Body of pancreas (tissue), 4 donors: ENCODE measurements around the gene SELENOO. TPM values are rescaled to one million over a fixed set of nuclear protein-coding genes. Genes with fewer than 3 reads are reported as not detected.

Experiments used
- ATAC-seq: fragments of 150-250 bp; one replicate; pipeline ENCODE4 v1.9.1; 2016
- DNase-seq, 4 donors: peaks; one replicate each; pipeline ENCODE4 v3.0.0-alpha.2; 2019
- H3K27ac ChIP-seq, 4 donors: fragments of 200-600 bp; sonication (generic); 1 replicate in 3 of 4; 2 replicates in 1 of 4; pipeline versions ENCODE4 v1.5.1 to v1.6.1; 2016 to 2019; ENCODE audit warnings: mild to moderate bottlenecking in 1 of 4, mixed read lengths in 1 of 4, moderate library complexity in 1 of 4
- H3K27me3 ChIP-seq, 2 donors: fragments of 200-600 bp; sonication (generic); one replicate each; pipeline ENCODE4 v1.6.0; 2016; ENCODE audit warnings: mild to moderate bottlenecking in 1 of 2
- H3K36me3 ChIP-seq, 2 donors: fragments of 200-600 bp; sonication (generic); replicated peaks in 1 of 2; 2 replicates each; pipeline ENCODE4 v1.5.1; 2016; ENCODE audit warnings: low read depth in 2 of 2; ENCODE audit not compliant: insufficient read depth in 1 of 2
- H3K4me1 ChIP-seq: fragments of 200-600 bp; sonication (generic); one replicate; pipeline ENCODE4 v1.6.0; 2016
- H3K4me3 ChIP-seq, 2 donors: fragments of 200-600 bp; sonication (generic); 1 replicate in 1 of 2; 2 replicates in 1 of 2; pipeline ENCODE4 v1.5.1; 2016 to 2019
- H3K9me3 ChIP-seq, 3 donors: fragments of 200-600 bp; sonication (generic); 1 replicate in 2 of 3; 2 replicates in 1 of 3; pipeline ENCODE4 v1.5.1; 2016
- POLR2A ChIP-seq, 3 donors: fragments of 450-650 bp; IDR thresholded peaks; one replicate each; pipeline ENCODE4 v1.6.1; 2016; ENCODE audit warnings: antibody characterized with exemption in 3 of 3, mild to moderate bottlenecking in 2 of 3
- WGBS, 2 donors: methylation state at CpG; one replicate each; pipeline ENCODE4 v1.1.5; 2017; 5-methylcytosine and 5-hydroxymethylcytosine counted together
- intact Hi-C: fragments of 100-400 bp; cut with DNase I; formaldehyde crosslinking; loops from one replicate; pipeline ENCODE4 v1.15.1; 2023
- total RNA-seq, 2 donors: library from RNA; depleted of rRNA; stranded (reverse); fragments of >200 nt; gene quantifications; one replicate each; pipeline ENCODE4 v1.1.0, GENCODE V29; 2016
- TF ChIP-seq, protein P1 (sequence below), 7 experiments: fragments of 450-650 bp in 4 of 7; fragments of 200-600 bp in 3 of 7; sonication (generic) in 3 of 7; IDR thresholded peaks; one replicate each; pipeline ENCODE4 v1.5.1; 2016 to 2019; ENCODE audit warnings: antibody characterized with exemption in 7 of 7

SELENOO gene
- total RNA-seq, 2 donors from 2014 or later: 23.6 to 57.4 TPM

DNA sequence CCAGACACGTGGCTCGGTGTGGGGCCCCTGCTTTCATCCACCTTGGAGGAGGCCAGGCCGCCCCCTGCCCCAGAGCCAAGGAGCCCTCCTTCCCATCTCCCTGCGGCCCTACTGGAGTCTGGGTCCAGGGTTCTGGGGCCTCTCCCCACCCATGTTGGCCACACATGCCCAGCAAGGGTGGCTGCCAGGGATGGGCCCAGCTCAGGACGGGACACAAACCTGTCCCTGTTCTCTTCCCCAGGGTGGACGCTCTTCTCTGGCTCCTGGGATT lies 25.7 kb upstream of the SELENOO start:
- intact Hi-C loops: no loop called here
- DNase-seq: no peak
- H3K27me3 ChIP-seq: no peaks in the 10 kb centered on the region
- no peak for TF ChIP-seq POLR2A (IDR thresholded peaks at IDR 0.05)
- H3K9me3 ChIP-seq: no peaks in the 10 kb centered on the region
- H3K4me1 ChIP-seq: peaks cover 7% of the 10 kb centered on the region
- no peak overlapping the region for H3K4me3 ChIP-seq
- WGBS, 2 donors: 95 to 96% methylated on average over 4 to 6 of the region's 6 CpGs
- no peak for ATAC-seq
- no peak overlapping the region for H3K27ac ChIP-seq
- H3K36me3 ChIP-seq: no peaks in the 10 kb centered on the region

DNA sequence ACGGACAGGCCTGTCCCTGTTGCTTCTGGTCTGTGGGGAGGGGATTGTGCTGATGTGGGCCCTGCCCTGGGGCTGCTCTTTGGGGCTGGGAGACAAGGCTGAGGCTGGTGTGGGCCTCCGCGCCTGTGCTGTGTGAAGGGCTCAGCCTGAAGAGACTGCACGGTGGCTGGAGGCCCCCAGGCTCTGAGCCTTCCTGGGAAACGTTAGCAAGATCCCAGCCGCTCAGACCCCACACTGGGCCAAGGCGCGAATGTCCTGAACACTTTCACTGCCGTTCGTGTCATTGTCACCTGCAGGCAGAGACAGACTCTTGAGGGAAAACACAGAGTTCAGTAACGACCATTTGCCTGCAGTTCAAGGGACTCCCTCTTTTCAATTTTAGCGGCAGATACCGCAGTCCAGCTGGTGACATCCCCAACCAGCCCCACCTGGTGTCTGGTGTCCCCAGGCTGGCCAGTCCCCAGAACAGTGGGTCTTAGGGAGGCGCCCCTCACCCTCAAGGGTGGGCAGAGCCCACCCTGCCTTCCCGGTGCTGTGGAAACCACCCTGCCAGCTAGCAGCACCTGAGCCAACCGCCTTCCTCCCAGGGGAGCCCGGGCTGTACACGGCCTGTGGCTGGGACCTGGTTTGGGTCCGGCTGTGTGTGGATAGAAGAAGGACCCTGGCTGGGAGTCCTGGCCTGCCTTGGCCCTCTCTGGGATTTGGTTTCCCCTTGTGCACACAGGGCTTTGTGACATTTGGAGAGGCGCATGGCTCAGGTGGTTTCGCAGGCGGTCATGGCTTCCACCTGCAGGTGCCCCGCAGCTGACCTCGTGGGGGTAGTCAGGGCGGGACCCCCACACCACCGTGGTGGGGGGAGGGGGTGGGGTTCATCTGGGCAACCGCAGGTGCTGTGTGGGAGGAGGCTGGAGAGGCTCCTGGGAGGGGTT lies 24.6 kb upstream of the SELENOO start:
- TF ChIP-seq POLR2A (IDR thresholded peaks at IDR 0.05): no peak
- TF ChIP-seq, protein P1, sequence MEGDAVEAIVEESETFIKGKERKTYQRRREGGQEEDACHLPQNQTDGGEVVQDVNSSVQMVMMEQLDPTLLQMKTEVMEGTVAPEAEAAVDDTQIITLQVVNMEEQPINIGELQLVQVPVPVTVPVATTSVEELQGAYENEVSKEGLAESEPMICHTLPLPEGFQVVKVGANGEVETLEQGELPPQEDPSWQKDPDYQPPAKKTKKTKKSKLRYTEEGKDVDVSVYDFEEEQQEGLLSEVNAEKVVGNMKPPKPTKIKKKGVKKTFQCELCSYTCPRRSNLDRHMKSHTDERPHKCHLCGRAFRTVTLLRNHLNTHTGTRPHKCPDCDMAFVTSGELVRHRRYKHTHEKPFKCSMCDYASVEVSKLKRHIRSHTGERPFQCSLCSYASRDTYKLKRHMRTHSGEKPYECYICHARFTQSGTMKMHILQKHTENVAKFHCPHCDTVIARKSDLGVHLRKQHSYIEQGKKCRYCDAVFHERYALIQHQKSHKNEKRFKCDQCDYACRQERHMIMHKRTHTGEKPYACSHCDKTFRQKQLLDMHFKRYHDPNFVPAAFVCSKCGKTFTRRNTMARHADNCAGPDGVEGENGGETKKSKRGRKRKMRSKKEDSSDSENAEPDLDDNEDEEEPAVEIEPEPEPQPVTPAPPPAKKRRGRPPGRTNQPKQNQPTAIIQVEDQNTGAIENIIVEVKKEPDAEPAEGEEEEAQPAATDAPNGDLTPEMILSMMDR (IDR thresholded peaks at IDR 0.05): no peak
- WGBS, 2 donors: 65 to 79% methylated on average over 13 to 27 of the region's 27 CpGs

DNA sequence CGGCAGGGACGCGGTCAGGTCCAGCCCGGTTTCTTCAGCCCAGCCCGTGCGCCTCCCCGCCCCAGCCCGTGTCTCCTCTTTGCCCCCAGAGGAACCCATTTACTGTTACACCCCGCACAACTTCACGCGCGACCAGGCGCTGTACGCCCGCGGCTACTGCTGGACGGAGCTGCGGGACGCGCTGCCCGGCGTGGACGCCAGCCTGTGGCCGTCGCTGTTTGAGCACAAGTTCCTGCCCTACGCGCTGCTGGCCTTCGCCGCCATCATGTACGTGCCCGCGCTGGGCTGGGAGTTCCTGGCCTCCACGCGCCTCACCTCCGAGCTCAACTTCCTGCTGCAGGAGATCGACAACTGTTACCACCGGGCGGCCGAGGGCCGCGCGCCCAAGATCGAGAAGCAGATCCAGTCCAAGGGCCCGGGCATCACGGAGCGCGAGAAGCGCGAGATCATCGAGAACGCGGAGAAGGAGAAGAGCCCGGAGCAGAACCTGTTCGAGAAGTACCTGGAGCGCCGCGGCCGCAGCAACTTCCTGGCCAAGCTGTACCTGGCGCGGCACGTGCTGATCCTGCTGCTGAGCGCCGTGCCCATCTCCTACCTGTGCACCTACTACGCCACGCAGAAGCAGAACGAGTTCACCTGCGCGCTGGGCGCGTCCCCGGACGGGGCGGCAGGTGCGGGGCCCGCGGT lies 23.8 kb upstream of the SELENOO start:
- H3K27me3 ChIP-seq: no peaks in the 10 kb centered on the region
- ATAC-seq (no peak), DNase-seq (no peak)
- TF ChIP-seq, protein P1 (IDR thresholded peaks at IDR 0.05): no peak
- TF ChIP-seq POLR2A (IDR thresholded peaks at IDR 0.05): no peak
- H3K9me3 ChIP-seq: no peaks in the 10 kb centered on the region
- no peaks in the 10 kb centered on the region for H3K36me3 ChIP-seq
- no peak overlapping the region for H3K4me3 ChIP-seq
- intact Hi-C loops: no loop called here
- peaks cover under 1% of the 10 kb centered on the region for H3K4me1 ChIP-seq
- no peak overlapping the region for H3K27ac ChIP-seq
- WGBS, 2 donors: 93 to 94% methylated on average over 72 to 74 of the region's 76 CpGs

More for the DNA sequence above, 24.6 kb upstream of the SELENOO start:
- peaks cover 2% of the 10 kb centered on the region for H3K4me1 ChIP-seq
- H3K9me3 ChIP-seq: no peaks in the 10 kb centered on the region
- no peaks in the 10 kb centered on the region for H3K27me3 ChIP-seq
- intact Hi-C loops: no loop called here
- H3K27ac ChIP-seq: no peak overlapping the region
- H3K36me3 ChIP-seq: no peaks in the 10 kb centered on the region
- ATAC-seq (no peak), DNase-seq (no peak)
- H3K4me3 ChIP-seq: no peak overlapping the region

DNA sequence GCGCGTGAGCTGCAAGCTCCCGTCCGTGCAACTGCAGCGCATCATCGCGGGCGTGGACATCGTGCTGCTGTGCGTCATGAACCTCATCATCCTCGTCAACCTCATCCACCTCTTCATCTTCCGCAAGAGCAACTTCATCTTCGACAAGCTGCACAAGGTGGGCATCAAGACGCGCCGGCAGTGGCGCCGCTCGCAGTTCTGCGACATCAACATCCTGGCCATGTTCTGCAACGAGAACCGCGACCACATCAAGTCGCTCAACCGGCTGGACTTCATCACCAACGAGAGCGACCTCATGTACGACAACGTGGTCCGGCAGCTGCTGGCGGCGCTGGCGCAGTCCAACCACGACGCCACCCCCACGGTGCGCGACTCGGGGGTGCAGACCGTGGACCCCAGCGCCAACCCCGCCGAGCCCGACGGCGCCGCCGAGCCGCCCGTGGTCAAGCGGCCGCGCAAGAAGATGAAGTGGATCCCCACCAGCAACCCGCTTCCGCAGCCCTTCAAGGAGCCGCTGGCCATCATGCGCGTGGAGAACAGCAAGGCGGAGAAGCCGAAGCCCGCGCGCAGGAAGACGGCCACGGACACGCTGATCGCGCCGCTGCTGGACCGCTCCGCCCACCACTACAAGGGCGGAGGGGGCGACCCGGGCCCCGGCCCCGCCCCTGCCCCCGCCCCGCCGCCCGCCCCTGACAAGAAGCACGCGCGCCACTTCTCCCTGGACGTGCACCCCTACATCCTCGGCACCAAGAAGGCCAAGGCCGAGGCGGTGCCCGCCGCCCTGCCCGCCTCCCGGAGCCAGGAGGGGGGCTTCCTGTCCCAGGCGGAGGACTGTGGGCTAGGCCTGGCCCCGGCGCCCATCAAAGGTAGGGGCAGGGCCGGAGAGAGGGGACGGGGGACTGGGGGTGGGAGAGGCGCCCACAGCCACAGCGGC lies 23.0 kb upstream of the SELENOO start:
- Histone ChIP-seq H3K36me3 (no peaks in the 10 kb centered on the region), H3K27ac (no peak overlapping the region), H3K4me3 (no peak overlapping the region), H3K27me3 (no peaks in the 10 kb centered on the region), H3K9me3 (no peaks in the 10 kb centered on the region), H3K4me1 (peaks cover 8% of the 10 kb centered on the region)
- no peak for TF ChIP-seq POLR2A (IDR thresholded peaks at IDR 0.05)
- TF ChIP-seq, protein P1 (IDR thresholded peaks at IDR 0.05): no peak
- no peak for DNase-seq
- intact Hi-C loops: no loop called here
- ATAC-seq: no peak
- WGBS, 2 donors: 76 to 84% methylated on average over 61 to 70 of the region's 98 CpGs

DNA sequence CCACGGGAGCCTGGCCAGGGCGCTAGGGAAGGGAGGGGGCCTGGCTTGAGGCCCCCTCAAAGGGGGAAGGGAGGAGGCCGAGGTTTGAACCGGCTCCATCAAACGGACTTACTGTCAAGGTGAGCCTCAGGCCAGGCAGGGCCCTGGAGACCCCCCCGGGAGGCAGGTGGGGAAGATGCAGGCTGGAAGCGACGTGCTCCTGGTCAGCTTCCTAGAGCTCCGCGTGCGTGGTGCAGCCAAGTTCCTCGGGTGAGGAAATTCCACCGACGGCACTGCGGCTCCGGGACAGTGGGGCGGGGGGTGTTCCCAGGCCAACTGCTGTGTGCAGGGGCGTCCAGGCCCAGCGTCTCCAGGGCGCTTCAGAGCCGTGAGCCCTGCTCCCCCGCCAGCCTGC lies 22.3 kb upstream of the SELENOO start:
- Histone ChIP-seq H3K9me3 (no peaks in the 10 kb centered on the region), H3K27me3 (no peaks in the 10 kb centered on the region), H3K4me1 (peaks cover 15% of the 10 kb centered on the region), H3K4me3 (no peak overlapping the region), H3K27ac (no peak overlapping the region), H3K36me3 (no peaks in the 10 kb centered on the region)
- TF ChIP-seq, protein P1 (IDR thresholded peaks at IDR 0.05): no peak
- TF ChIP-seq POLR2A (IDR thresholded peaks at IDR 0.05): no peak
- intact Hi-C loops: no loop called here
- WGBS, 2 donors: 60 to 65% methylated on average over 6 to 17 of the region's 22 CpGs
- ATAC-seq: no peak
- no peak for DNase-seq
